Measurements from ENCODE around the gene GSG1L.

Gene GSG1L

GRCh38 chr16:27781981-27782880 is 281.3 kb downstream of the GSG1L start:
- no peak for DNase-seq
- Mint-ChIP-seq H3K4me3 (no peak overlapping the region), H3K4me1 (no peaks in the 10 kb centered on the region), H3K27ac (no peak overlapping the region), H3K9me3 (no peaks in the 10 kb centered on the region), H3K27me3 (no peaks in the 10 kb centered on the region), H3K36me3 (ENCODE audit: low read depth) (no peaks in the 10 kb centered on the region)
- ATAC-seq: no peak

- no peaks in the 10 kb centered on the region for H3K27me3 Mint-ChIP-seq
- ATAC-seq (no peak), DNase-seq (no peak)
- H3K9me3 Mint-ChIP-seq: no peaks in the 10 kb centered on the region
- no peak overlapping the region for H3K4me3 Mint-ChIP-seq
- no peaks in the 10 kb centered on the region for H3K36me3 Mint-ChIP-seq (ENCODE audit: low read depth)
- H3K4me1 Mint-ChIP-seq: no peaks in the 10 kb centered on the region
- no peak overlapping the region for H3K27ac Mint-ChIP-seq
These were observed 282.4 kb downstream of the GSG1L start for GRCh38 chr16:27781195-27781524.

GRCh38 chr16:27780468-27781194 is 282.9 kb downstream of the GSG1L start:
- no peak for ATAC-seq
- Mint-ChIP-seq H3K27ac (no peak overlapping the region), H3K36me3 (ENCODE audit: low read depth) (no peaks in the 10 kb centered on the region), H3K9me3 (no peaks in the 10 kb centered on the region), H3K4me1 (no peaks in the 10 kb centered on the region), H3K27me3 (no peaks in the 10 kb centered on the region), H3K4me3 (no peak overlapping the region)
- no peak for DNase-seq

- Mint-ChIP-seq H3K4me3 (no peak overlapping the region), H3K4me1 (no peaks in the 10 kb centered on the region), H3K27ac (no peak overlapping the region), H3K27me3 (no peaks in the 10 kb centered on the region), H3K36me3 (ENCODE audit: low read depth) (no peaks in the 10 kb centered on the region), H3K9me3 (no peaks in the 10 kb centered on the region)
- ATAC-seq (no peak), DNase-seq (no peak)
These were observed 283.8 kb downstream of the GSG1L start for GRCh38 chr16:27779641-27780164.

- no peaks in the 10 kb centered on the region for H3K27me3 Mint-ChIP-seq
- H3K4me1 Mint-ChIP-seq: no peaks in the 10 kb centered on the region
- H3K9me3 Mint-ChIP-seq: no peaks in the 10 kb centered on the region
- ATAC-seq: no peak
- H3K27ac Mint-ChIP-seq: no peak overlapping the region
- H3K36me3 Mint-ChIP-seq (ENCODE audit: low read depth): no peaks in the 10 kb centered on the region
- no peak for DNase-seq
- no peak overlapping the region for H3K4me3 Mint-ChIP-seq
These were observed 284.5 kb downstream of the GSG1L start for GRCh38 chr16:27778926-27779570.

GRCh38 chr16:27778171-27778925 is 285.2 kb downstream of the GSG1L start:
- ATAC-seq: no peak
- no peak for DNase-seq
- Mint-ChIP-seq H3K4me1 (no peaks in the 10 kb centered on the region), H3K36me3 (ENCODE audit: low read depth) (no peaks in the 10 kb centered on the region), H3K9me3 (no peaks in the 10 kb centered on the region), H3K4me3 (no peak overlapping the region), H3K27me3 (no peaks in the 10 kb centered on the region), H3K27ac (no peak overlapping the region)

- H3K4me1 Mint-ChIP-seq: no peaks in the 10 kb centered on the region
- H3K9me3 Mint-ChIP-seq: no peaks in the 10 kb centered on the region
- DNase-seq (no peak), ATAC-seq (no peak)
- H3K27ac Mint-ChIP-seq: no peak overlapping the region
- no peaks in the 10 kb centered on the region for H3K27me3 Mint-ChIP-seq
- no peak overlapping the region for H3K4me3 Mint-ChIP-seq
- H3K36me3 Mint-ChIP-seq (ENCODE audit: low read depth): no peaks in the 10 kb centered on the region
These were observed 286.0 kb downstream of the GSG1L start for GRCh38 chr16:27777527-27777926.

GRCh38 chr16:27776556-27777225 is 286.8 kb downstream of the GSG1L start:
- ATAC-seq: no peak
- H3K36me3 Mint-ChIP-seq (ENCODE audit: low read depth): no peaks in the 10 kb centered on the region
- no peaks in the 10 kb centered on the region for H3K27me3 Mint-ChIP-seq
- no peak overlapping the region for H3K4me3 Mint-ChIP-seq
- H3K27ac Mint-ChIP-seq: no peak overlapping the region
- no peaks in the 10 kb centered on the region for H3K9me3 Mint-ChIP-seq
- DNase-seq: no peak
- H3K4me1 Mint-ChIP-seq: no peaks in the 10 kb centered on the region

- Mint-ChIP-seq H3K4me1 (no peaks in the 10 kb centered on the region), H3K4me3 (no peak overlapping the region), H3K36me3 (ENCODE audit: low read depth) (peaks cover 2% of the 10 kb centered on the region), H3K27ac (no peak overlapping the region), H3K9me3 (no peaks in the 10 kb centered on the region), H3K27me3 (no peaks in the 10 kb centered on the region)
- no peak for ATAC-seq
- no peak for DNase-seq
These were observed 288.3 kb downstream of the GSG1L start for GRCh38 chr16:27775254-27775653.

GRCh38 chr16:27774779-27775178 is 288.7 kb downstream of the GSG1L start:
- ATAC-seq: no peak
- Mint-ChIP-seq H3K9me3 (no peaks in the 10 kb centered on the region), H3K36me3 (ENCODE audit: low read depth) (peaks cover 2% of the 10 kb centered on the region), H3K27ac (no peak overlapping the region), H3K27me3 (no peaks in the 10 kb centered on the region), H3K4me1 (no peaks in the 10 kb centered on the region), H3K4me3 (no peak overlapping the region)
- no peak for DNase-seq

GRCh38 chr16:27773344-27773743 is 290.2 kb downstream of the GSG1L start:
- Mint-ChIP-seq H3K4me1 (no peaks in the 10 kb centered on the region), H3K9me3 (no peaks in the 10 kb centered on the region), H3K36me3 (ENCODE audit: low read depth) (peaks cover 2% of the 10 kb centered on the region), H3K4me3 (no peak overlapping the region), H3K27ac (no peak overlapping the region), H3K27me3 (no peaks in the 10 kb centered on the region)
- ATAC-seq (no peak), DNase-seq (no peak)

GRCh38 chr16:27772093-27772825 is 291.3 kb downstream of the GSG1L start:
- H3K4me3 Mint-ChIP-seq: no peak overlapping the region

GRCh38 chr16:27771201-27771910 is 292.2 kb downstream of the GSG1L start:
- no peaks in the 10 kb centered on the region for H3K9me3 Mint-ChIP-seq
- DNase-seq (no peak), ATAC-seq (no peak)
- no peak overlapping the region for H3K27ac Mint-ChIP-seq
- H3K36me3 Mint-ChIP-seq (ENCODE audit: low read depth): peaks cover 2% of the 10 kb centered on the region
- H3K4me3 Mint-ChIP-seq: no peak overlapping the region
- no peaks in the 10 kb centered on the region for H3K4me1 Mint-ChIP-seq
- no peaks in the 10 kb centered on the region for H3K27me3 Mint-ChIP-seq

More at GRCh38 chr16:27772093-27772825, 291.3 kb downstream of the GSG1L start:
- H3K36me3 Mint-ChIP-seq (ENCODE audit: low read depth): peaks cover 2% of the 10 kb centered on the region
- ATAC-seq: no peak
- DNase-seq: no peak
- H3K9me3 Mint-ChIP-seq: no peaks in the 10 kb centered on the region
- no peak overlapping the region for H3K27ac Mint-ChIP-seq
- H3K27me3 Mint-ChIP-seq: no peaks in the 10 kb centered on the region
- no peaks in the 10 kb centered on the region for H3K4me1 Mint-ChIP-seq
